Subcutaneous adipose tissue (tissue), 4 donors: ENCODE results near the gene SLC5A12. TPM values are rescaled to one million over a fixed set of nuclear protein-coding genes. Genes with fewer than 3 reads are reported as not detected.

ENCODE experiments used
- total RNA-seq, 4 donors: library from RNA; depleted of rRNA; stranded (reverse); fragments of >200 nt; gene quantifications; one replicate each; pipeline ENCODE4 v1.1.0, GENCODE V29; 2016
- TF ChIP-seq, protein P1 (sequence below): fragments of 450-650 bp; IDR thresholded peaks from one replicate; pipeline ENCODE4 v1.5.1; 2016; ENCODE audit warnings: low read depth, mild to moderate bottlenecking, control low read depth, antibody characterized with exemption, moderate library complexity

SLC5A12 gene
- total RNA-seq, 4 donors from 2014 or later, result not detected

DNA sequence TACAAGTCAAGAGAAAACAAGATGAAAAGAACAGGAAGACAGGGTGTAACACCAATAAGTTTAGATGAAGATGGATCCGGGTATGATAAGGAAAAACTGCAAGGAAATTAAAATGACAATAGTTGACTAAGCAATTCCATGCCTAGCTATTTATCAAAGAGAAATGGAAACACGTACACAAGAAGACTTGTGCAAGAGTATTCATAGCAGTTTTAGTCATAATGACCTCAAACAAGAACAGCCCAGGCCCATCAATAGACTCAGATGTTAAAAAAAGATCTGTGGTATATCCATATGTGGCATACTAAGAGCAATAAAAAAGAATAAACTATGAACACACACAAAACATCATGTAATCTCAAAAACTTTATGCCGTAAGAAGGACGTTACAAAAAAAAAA is 33.2 kb downstream of the SLC5A12 start:
- TF ChIP-seq, protein P1, sequence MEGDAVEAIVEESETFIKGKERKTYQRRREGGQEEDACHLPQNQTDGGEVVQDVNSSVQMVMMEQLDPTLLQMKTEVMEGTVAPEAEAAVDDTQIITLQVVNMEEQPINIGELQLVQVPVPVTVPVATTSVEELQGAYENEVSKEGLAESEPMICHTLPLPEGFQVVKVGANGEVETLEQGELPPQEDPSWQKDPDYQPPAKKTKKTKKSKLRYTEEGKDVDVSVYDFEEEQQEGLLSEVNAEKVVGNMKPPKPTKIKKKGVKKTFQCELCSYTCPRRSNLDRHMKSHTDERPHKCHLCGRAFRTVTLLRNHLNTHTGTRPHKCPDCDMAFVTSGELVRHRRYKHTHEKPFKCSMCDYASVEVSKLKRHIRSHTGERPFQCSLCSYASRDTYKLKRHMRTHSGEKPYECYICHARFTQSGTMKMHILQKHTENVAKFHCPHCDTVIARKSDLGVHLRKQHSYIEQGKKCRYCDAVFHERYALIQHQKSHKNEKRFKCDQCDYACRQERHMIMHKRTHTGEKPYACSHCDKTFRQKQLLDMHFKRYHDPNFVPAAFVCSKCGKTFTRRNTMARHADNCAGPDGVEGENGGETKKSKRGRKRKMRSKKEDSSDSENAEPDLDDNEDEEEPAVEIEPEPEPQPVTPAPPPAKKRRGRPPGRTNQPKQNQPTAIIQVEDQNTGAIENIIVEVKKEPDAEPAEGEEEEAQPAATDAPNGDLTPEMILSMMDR, result no peak

DNA sequence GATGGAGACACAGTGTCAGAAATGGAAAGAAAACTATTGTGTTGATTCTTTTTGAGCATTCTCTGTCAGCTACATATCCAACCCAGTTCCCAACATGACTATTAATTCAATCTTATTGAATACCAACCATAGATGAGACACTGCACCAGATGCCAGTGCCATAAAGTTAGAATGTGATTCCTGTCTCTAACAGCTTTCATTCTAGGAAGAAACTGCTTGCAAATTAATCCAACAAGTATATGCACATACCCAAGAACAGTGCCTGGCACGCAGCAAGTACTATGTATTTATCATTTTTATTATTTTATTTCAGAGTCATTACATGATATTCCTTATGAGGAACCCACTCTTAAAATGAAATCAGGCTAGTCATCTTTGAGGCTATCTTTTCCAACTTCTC is 34.5 kb downstream of the SLC5A12 start:
- TF ChIP-seq, protein P1, result no peak

DNA sequence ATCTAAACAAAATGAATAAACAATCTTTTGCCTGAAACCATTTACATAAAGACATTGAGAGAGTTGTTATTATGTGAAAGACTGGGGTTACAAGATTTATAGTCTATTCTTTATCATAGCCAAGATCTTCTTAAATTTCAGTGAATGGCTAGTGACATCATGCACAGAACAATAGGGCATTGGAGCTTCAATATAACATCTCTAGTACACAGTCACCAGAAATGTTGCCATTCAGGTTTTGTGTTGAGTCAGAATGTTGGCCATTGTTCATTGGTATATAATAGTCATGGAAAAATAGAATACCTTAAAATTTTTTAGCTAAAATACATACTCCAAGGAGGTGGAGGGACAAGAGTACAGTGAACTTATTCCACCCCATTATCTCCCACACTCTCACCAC is 44.3 kb downstream of the SLC5A12 start:
- TF ChIP-seq, protein P1, result no peak

DNA sequence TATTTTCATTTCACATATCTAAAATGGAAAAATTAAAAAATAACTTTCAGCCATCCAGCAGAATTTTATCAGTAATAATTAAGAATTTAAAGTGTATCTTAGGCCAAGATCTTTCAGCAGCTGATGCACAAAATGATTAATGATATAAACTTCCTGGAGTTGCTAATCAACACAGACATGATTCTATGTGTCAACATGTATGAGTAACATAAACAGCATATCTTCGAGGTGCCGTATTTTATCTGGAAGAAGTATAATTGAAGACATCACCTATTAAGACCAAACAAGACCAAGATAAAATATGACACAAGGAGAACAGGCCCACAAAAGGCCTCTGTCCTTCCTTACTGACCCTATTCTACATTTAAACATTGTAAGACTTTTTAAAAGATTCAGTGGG is 45.2 kb downstream of the SLC5A12 start:
- TF ChIP-seq, protein P1, result no peak

DNA sequence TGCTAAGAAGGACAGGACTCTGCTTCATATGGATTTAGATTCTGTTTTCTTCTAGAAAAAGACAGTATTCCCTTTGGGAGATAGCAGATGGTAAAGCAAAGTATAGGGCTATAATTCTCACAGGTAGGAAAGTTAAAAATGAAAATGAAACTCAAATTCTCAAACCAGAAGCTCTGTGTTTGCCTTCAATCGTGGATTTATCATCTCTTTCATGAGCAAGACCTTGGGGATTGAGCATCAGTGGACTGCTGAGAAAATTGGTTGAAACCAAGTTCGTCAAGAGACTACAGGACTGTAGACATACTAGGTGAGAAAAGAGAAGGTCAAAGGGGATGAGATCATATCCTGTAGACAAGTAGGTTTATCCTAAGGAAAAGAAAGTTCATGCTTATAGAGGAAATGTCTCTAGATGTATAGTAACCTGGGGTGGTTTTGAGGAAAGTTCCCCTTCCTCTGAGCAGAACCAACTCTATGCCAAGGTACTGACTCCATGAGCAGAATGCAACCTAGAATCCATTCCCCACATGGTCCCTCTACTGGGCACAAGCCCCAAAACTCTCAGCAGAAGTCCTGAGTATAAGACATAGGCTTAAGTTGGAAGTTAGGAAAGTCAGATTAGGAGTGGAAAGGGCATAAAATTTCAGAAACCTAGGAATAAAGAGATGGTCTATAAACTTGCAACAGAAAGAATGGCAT is 46.5 kb downstream of the SLC5A12 start:
- TF ChIP-seq, protein P1, result no peak

DNA sequence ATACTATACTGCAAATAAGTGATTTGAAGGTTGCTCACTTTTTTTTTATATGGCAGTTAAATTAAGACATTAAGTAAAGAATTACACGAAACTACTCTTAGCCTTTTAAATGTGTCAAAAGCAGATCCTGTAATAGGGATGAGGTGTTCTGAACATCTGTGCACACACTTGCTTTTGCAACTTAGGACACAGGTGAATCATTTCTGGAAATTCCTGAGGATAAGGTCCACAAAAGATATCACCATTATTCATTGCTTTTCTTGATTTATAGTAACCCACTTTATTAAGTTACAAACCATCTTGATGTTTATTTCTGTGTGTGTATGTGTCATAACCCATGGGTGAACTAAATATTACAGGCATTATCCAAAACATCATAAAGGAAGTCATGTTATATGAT is 55.9 kb downstream of the SLC5A12 start:
- TF ChIP-seq, protein P1, result no peak

DNA sequence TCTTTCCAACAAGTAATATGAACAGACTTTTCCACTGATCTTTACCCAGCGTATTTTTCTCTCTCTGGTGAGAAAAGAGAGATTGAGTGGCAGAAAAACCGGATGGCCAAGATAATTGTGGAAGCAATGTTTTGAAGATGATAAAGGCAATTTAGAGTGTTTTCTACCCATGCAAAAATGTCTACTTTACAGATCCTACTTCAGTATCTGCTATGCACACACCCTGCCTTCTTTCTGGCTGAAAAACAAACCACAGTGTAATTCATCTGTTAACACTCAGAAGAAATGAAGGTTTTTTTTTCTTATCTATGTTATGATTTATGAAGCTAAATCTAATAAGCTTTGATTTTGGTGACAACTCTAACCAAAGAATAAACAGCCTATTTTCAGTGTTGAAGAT is 56.8 kb downstream of the SLC5A12 start:
- TF ChIP-seq, protein P1, result no peak
